Germinal center (tissue), 1 donor: Measurements from ENCODE around the gene SGMS1.
"Not testable (repeated sequence)": the region's sequence is repeated elsewhere in the genome, so short reads cannot be mapped to it uniquely, and the experiment has no call there.

Experiments
- DNase-seq: peaks from one replicate; pipeline ENCODE4 v3.0.0; 2012; ENCODE audit warnings: mixed read lengths, low spot score

The SGMS1 gene

DNA sequence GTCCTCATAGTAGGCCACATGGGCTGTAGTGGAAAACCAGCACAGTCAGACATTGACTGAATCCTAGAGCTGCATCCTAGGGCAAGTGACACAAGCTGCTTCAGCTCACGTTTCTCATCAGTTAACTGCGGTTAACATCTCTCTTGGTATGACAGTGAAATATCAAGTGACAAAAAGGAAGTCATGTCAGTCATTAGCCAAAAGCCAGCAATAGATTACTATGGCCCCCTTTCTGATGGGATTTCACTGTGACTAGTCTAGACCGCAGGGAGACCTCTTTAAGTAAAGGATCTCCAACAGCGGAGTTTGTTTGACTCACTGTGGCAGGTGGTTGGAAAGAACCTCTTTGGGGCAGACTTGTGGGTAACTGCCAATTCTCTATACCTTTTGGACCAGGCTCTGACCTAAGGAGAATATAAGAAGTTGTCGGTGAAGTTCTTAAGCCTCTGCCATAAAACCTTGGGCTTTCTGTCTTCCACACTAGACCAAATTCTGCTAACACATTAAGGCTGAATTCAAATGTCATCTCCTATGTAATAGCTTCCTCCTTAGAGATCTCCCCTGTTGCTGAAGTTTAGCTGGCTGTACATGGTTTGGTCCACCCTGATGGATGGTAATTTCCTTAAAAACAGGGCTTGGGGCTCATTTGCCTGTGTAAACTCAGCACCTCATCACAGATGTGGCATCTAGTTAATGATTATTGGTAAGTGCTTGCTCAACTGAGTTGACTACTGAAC is 115.3 kb downstream of the SGMS1 start:
- peak; percentile 10 for DNase-seq

DNA sequence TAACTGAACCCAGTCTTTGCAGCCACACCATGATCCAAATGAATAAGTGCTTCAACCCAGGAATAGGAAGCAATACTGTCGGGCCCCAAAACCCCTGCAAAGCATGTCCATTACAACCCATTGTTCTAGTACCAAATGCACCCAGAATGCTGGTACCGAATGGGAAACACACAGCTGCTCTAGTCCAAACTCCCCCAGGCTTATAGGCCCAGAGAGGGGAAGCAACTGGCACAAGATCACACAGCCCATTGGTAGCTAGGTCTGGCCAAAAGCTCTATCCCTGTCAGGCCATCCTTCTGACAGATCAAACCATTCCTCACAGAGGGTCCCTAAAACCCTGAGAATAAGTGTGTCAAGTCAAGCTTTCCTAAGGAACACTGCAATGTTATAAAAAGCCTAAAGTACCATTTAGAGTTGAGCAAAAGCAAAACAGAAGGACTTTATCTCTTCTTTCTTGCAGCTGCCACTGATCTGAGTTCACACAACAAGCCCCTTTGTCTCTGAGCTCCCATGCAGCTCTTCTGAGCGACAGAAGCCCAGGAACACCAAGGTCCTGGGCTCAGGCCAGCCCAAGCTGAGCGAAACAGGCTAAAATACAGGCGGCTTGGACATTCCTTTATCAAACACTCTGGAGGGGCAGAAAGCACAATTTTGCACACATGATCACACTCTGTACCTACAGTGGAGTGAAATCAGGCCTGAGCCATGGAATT is 116.7 kb downstream of the SGMS1 start:
- no peak for DNase-seq

GRCh38 chr10:50504389-50504788 is 119.4 kb downstream of the SGMS1 start:
- DNase-seq, result no peak

DNA sequence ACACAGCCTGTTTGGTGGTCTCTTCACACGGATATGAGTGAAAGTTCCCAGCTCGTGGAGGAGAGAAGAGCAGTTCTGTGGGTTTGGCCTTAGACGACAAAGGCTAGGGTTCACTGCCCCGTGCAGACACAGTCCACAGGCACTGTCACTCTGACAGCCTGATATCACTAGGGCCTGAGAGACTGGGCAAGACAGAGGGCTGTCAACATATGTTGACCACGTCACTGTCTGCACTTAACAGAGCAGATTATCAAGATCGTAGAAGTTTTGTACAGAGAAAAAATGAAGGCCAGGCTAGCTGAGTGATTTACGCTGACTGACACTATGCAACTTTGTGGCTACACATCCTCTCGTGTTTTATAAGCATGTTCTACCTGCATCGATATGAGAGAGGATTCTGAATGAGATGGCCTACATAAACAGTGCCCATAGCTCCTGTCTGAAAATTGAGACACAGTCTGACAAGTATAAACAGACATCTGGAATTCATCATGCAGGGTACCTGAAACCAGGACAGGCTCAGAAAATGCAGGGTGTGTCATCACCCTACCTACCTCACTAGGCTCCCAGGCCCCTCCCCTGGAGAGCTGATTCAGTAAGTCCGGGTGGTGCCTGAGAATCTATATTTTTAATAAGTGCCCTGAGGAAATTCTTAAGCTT is 120.0 kb downstream of the SGMS1 start:
- DNase-seq, result no peak

DNA sequence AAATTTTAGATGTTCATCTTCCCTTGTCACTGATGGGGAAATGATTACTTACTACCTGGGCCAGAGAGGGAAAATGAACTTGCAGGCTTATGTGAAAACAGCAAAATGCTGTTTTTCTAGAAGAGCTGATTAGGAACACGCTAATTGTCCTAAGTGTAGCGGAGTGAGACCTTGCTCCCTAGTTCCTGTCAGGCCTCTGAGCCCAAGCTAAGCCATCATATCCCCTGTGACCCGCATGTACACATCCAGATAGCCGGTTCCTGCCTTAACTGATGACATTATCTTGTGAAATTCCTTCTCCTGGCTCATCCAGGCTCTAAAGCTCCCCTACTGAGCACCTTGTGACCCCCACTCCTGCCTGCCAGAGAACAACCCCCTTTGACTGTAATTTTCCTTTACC is 120.6 kb downstream of the SGMS1 start:
- not testable (repeated sequence) for DNase-seq

DNA sequence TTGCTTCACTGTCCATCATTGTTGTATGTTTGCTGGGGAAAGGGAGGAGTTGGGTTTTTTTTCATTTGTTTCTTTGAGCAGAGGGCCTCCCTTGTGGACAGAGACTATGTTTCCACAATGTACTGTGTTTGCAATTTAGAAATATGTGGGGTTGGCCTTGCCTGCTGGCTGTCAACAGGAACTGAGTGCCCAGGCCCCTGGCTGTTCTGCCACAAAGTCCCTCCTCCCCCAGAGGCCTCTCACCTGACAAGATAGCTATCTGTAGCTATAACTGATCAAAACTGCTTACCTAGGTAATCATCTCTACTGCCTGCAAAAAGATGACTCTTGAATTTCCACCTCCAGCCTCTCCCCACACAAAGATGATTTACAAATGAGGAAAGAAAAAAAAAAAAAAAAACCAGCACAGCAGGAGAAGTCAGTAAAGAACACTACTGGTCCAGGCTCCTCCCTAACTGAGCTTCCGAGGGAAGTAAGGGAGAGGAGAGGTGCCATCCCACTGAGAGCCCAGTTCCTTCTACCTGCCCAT is 121.8 kb downstream of the SGMS1 start:
- no peak for DNase-seq

- DNase-seq, result no peak
Measured at GRCh38 chr10:50501478-50501877, 122.3 kb downstream of the SGMS1 start.

DNA sequence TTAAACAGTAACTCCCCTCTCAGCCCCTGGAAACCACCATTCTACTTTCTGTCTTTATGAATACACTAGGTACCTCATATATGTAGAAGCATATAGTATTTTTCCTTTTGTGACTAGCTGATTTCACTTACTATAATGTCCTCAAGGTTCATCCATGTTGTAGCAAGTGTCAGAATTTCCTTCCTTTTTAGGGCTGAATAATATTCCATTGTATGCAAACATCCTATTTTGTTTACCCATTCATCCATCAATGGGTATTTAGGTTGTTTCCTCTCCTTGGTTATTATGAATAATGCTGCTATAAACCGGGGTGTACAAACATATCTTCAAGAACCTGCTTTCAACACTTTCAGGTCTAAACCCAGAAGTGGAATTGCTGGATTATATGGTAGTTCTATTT is 125.3 kb downstream of the SGMS1 start:
- no peak for DNase-seq

- no peak for DNase-seq
Measured at GRCh38 chr10:50497758-50498157, 126.0 kb downstream of the SGMS1 start.

GRCh38 chr10:50496228-50496627 is 127.5 kb downstream of the SGMS1 start:
- no peak for DNase-seq

DNA sequence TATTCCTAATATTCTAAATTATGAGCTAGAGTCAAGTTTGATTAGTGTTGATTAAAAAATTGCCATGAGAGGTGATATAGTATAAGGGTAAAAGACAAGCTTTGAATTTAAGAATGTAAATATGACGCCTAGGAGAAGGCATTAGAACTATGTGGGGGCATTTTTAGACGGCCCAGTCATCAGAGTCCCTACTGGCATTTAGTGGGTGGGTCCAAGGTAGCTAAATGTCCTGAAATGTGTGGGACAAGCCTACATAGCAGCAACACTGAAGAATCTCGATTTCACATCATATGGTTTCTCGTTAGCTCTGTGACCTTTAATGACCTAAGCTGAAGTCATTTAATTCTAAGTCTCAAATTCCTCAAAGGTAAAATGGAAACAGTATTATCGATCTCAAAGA is 133.5 kb downstream of the SGMS1 start:
- no peak for DNase-seq

GRCh38 chr10:50484550-50484949 is 139.2 kb downstream of the SGMS1 start:
- DNase-seq, result not testable (repeated sequence)

- no peak for DNase-seq
Measured at GRCh38 chr10:50480054-50481007, 143.4 kb downstream of the SGMS1 start.

DNA sequence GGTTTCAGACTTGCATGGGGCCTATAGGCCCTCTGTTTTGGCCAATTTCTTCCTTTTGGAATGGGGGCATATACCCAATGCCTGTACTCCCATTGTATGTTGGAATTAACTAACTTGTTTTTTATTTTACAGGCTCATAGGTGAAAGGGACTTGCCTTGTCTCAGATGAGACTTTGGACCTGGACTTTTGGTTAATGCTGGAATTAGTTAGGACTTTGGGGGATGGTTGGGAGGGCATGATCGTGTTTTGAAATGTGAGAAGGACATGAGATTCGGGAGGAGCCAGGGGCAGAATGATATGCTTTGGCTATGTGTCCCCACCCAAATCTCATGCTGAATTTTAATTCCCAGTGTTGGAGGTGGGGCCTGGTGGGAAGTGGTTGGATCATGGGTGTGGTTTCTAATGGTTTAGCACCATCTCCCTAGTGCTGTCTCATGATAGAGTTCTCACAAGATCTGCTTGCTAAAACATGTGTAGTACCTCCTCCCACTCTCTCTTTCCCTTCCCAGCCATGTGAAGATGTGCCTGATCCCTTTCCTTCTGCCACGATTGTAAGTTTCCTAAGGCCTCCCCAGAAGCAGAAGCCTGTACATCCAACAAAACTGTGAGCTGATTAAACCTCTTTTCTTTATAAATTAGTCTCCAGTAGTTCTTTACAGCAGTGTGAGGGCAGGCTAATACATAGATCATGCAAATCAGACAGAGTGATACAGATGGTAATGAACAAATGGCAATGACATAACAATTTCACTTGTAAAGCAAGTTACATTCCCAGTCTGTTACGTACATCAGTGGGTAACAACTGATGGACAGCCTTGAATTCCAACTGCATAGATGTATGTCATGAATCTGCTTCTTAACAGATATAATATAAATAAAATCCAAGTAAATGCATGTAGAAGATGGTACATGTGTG is 146.2 kb downstream of the SGMS1 start:
- DNase-seq, result no peak

DNA sequence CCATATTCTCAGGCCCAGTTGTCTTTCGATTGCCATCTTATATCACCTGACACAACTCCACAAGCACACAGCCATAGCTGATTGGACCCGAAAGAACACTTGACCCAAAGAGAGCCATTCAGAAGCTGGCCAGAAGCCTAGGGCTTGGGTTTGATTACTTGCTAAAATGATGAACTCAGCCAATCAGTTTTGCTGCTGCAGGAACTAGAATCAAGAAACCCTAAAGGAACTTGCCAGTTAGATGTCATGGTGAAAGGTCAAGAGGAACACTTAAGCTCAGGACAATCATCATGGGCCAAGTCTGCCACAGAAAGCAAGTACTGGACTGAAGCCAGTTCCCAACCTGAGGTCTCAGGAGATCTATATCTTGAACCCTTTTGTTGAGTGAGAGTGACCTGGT is 150.0 kb downstream of the SGMS1 start:
- no peak for DNase-seq

DNA sequence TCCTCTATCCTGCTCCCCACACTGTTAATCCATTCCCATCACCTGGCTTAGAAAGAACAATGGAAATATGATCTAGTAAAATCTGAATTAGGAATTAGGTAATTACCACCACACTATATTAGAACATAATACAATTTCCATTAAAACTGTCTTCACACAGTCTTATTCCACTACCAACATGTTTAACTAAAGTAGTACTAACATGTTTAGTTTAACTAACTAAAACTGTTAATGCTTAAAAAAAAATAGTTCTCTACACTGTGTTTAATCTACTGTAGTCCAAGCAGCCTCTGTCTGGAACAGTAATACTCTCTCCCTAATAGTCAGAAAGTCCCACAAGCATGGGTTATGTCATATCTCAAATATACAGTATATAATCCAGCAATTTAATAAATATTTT is 150.8 kb downstream of the SGMS1 start:
- no peak for DNase-seq

DNA sequence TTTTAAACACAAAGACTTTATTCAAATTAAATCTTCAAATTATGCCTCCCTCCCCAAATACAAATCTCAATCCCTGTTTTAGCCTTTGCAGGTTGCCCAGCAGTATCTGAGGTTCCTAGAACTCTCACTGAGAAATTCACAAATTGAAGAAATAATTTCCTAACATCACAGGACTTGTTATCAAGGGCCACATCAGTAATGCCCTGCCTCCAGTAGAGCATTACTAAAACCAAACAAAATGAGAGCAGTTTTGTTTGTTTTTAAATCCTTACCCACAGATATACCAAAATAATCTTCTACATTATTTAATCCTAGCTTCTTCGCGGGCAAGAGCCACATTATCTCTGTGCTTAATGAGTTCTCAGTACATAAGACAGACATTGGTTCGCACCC is 152.2 kb downstream of the SGMS1 start:
- no peak for DNase-seq

DNA sequence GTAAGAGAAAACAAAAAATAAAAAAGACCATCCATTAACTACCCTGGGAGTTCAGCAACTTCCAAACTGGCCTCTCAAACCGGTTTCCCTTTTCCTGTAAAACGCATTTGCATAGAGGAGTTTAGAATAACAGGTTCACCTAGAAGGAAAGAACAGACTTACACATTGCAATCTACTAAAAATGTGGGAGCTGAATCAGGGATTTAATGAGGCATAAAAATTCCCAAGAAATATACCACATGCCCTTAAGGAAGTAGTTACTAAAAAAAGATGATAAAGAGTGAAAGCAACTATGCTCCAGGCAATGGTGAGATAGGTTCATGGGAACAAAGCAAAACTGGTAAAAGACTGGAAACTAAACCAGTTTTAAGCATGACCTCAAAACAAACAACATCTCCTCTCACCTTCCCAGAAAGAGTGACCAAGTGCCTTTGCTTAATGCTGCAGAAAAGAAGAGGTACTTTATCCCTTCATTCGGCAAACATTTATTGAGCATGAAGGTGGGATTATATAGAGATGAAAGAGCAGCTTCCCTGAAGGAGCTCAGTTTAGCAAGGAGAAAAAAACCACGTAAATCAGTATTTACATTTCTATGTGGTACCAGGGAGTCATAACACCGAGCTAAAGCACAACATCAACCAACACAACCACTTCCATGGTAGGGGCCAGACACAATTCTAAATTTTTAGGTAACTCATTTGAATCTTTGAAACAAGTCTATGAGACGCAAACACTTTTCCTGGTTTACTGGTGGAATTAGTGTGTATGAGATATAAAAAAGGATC is 152.8 kb downstream of the SGMS1 start:
- DNase-seq, result no peak

GRCh38 chr10:50470345-50470744 is 153.4 kb downstream of the SGMS1 start:
- no peak for DNase-seq

DNA sequence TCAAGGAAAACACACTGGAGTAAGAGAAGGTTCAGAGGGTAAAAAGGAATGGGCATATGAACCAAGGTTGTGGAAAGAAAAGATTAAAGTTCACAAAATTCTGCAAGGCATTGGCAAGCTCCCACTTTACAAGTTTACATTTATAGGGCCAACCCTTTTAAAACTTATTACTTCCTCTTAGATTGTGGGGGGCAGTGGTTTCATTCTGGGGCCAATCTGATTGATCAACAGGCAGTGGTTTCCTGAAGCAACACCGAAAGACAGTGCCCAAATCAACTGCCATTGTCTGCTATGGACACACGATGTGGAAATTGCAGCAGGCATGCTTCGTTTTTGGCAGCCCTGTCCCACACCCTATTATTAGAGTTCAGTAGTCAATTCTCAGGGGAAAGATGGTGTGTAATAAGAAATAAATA is 154.0 kb downstream of the SGMS1 start:
- no peak for DNase-seq
